ENCODE data around the gene TMEM31.

The TMEM31 gene

GRCh38 chrX:103730796-103731493 lies 20.2 kb downstream of the TMEM31 start:
- H3K9ac ChIP-seq (ENCODE audit: low read depth, low read length, poor library complexity): no peak overlapping the region
- no peak overlapping the region for H3K27ac ChIP-seq (replicated peaks; ENCODE audit: low read length)
- H3K4me1 ChIP-seq (ENCODE audit: control insufficient read depth in 2 of 2, insufficient read depth in 1 of 2, low read depth in 1 of 2, low read length in 2 of 2): peaks cover 0 to 13% of the 10 kb centered on the region in 2 donors
- DNase-seq (ENCODE audit: low spot score): no peak
- H2BK120ac ChIP-seq (ENCODE audit: low read depth, low read length): no peak overlapping the region
- H4K91ac ChIP-seq (ENCODE audit: low read depth, low read length, poor library complexity): no peak overlapping the region
- no peak overlapping the region for H3K23ac ChIP-seq (ENCODE audit: low read depth, low read length, poor library complexity)
- H3K79me1 ChIP-seq (ENCODE audit: low read depth, low read length): no peaks in the 10 kb centered on the region
- H3K14ac ChIP-seq (ENCODE audit: low read length): no peak overlapping the region
- no peak overlapping the region for H3K18ac ChIP-seq (ENCODE audit: low read length)
- no peak overlapping the region for H2BK12ac ChIP-seq (ENCODE audit: low read length)
- H3K9me3 ChIP-seq (replicated peaks in 1 of 2; ENCODE audit: control insufficient read depth in 2 of 2, insufficient read depth in 1 of 2, low read depth in 1 of 2, low read length in 2 of 2): no peaks in the 10 kb centered on the region
- H3K4ac ChIP-seq (ENCODE audit: low read length): no peak overlapping the region
- no peak overlapping the region for H3K4me3 ChIP-seq (ENCODE audit: low read length in 2 of 2)
- H3K27me3 ChIP-seq (ENCODE audit: control insufficient read depth in 3 of 3, insufficient read depth in 3 of 3, low read depth in 1 of 3, low read length in 3 of 3): peaks cover 0 to 64% (median 0%) of the 10 kb centered on the region in 3 experiments
- no CpG with 5 or more reads among the region's 8 CpGs for WGBS, 2 donors (ENCODE audit: extremely low coverage in 2 of 2, insufficient read length in 2 of 2, insufficient replicate concordance in 1 of 2)
- no peak overlapping the region for H2BK15ac ChIP-seq (ENCODE audit: low read length)
- H4K8ac ChIP-seq (ENCODE audit: low read depth, low read length): no peak overlapping the region
- no peak overlapping the region for H3K4me2 ChIP-seq (ENCODE audit: insufficient read depth, low read length, poor library complexity, severe bottlenecking)
- no peaks in the 10 kb centered on the region for H3K36me3 ChIP-seq (replicated peaks in 1 of 2; ENCODE audit: control insufficient read depth in 2 of 2, insufficient read depth in 2 of 2, low read length in 2 of 2)
- H2BK5ac ChIP-seq (ENCODE audit: low read length): no peak overlapping the region
- H2AK5ac ChIP-seq (ENCODE audit: low read depth, low read length): no peak overlapping the region
- no peak overlapping the region for H2AFZ ChIP-seq (ENCODE audit: low read length)

- H2BK120ac ChIP-seq (ENCODE audit: low read depth, low read length): no peak overlapping the region
- no peak overlapping the region for H3K14ac ChIP-seq (ENCODE audit: low read length)
- no peak overlapping the region for H2BK12ac ChIP-seq (ENCODE audit: low read length)
- no peak for DNase-seq (ENCODE audit: low spot score)
- no peak overlapping the region for H4K91ac ChIP-seq (ENCODE audit: low read depth, low read length, poor library complexity)
- H2BK5ac ChIP-seq (ENCODE audit: low read length): no peak overlapping the region
- no peak overlapping the region for H2AFZ ChIP-seq (ENCODE audit: low read length)
- no peaks in the 10 kb centered on the region for H3K9me3 ChIP-seq (replicated peaks in 1 of 2; ENCODE audit: control insufficient read depth in 2 of 2, insufficient read depth in 1 of 2, low read depth in 1 of 2, low read length in 2 of 2)
- peaks cover 0 to 45% (median 0%) of the 10 kb centered on the region in 3 experiments for H3K27me3 ChIP-seq (ENCODE audit: control insufficient read depth in 3 of 3, insufficient read depth in 3 of 3, low read depth in 1 of 3, low read length in 3 of 3)
- H3K23ac ChIP-seq (ENCODE audit: low read depth, low read length, poor library complexity): no peak overlapping the region
- no peaks in the 10 kb centered on the region for H3K79me1 ChIP-seq (ENCODE audit: low read depth, low read length)
- H3K4me1 ChIP-seq (ENCODE audit: control insufficient read depth in 2 of 2, insufficient read depth in 1 of 2, low read depth in 1 of 2, low read length in 2 of 2): peaks cover 0 to 6% of the 10 kb centered on the region in 2 donors
- H3K4me2 ChIP-seq (ENCODE audit: insufficient read depth, low read length, poor library complexity, severe bottlenecking): no peak overlapping the region
- H4K8ac ChIP-seq (ENCODE audit: low read depth, low read length): no peak overlapping the region
- H3K4me3 ChIP-seq (ENCODE audit: low read length in 2 of 2): no peak overlapping the region
- H3K27ac ChIP-seq (replicated peaks; ENCODE audit: low read length): no peak overlapping the region
- no peak overlapping the region for H3K9ac ChIP-seq (ENCODE audit: low read depth, low read length, poor library complexity)
- H3K4ac ChIP-seq (ENCODE audit: low read length): no peak overlapping the region
- WGBS, 2 donors (ENCODE audit: extremely low coverage in 2 of 2, insufficient read length in 2 of 2, insufficient replicate concordance in 1 of 2): no CpG with 5 or more reads among the region's 1 CpG
- H2AK5ac ChIP-seq (ENCODE audit: low read depth, low read length): no peak overlapping the region
- H3K18ac ChIP-seq (ENCODE audit: low read length): no peak overlapping the region
- no peak overlapping the region for H2BK15ac ChIP-seq (ENCODE audit: low read length)
- H3K36me3 ChIP-seq (replicated peaks in 1 of 2; ENCODE audit: control insufficient read depth in 2 of 2, insufficient read depth in 2 of 2, low read length in 2 of 2): no peaks in the 10 kb centered on the region
These were observed 22.3 kb downstream of the TMEM31 start for GRCh38 chrX:103733017-103733416.

GRCh38 chrX:103734125-103734760 lies 23.5 kb downstream of the TMEM31 start:
- no peak overlapping the region for H3K23ac ChIP-seq (ENCODE audit: low read depth, low read length, poor library complexity)
- no peak overlapping the region for H3K4me3 ChIP-seq (ENCODE audit: low read length in 2 of 2)
- WGBS, 2 donors (ENCODE audit: extremely low coverage in 2 of 2, insufficient read length in 2 of 2, insufficient replicate concordance in 1 of 2): no CpG with 5 or more reads among the region's 4 CpGs
- H3K4me1 ChIP-seq (ENCODE audit: control insufficient read depth in 2 of 2, insufficient read depth in 1 of 2, low read depth in 1 of 2, low read length in 2 of 2): peaks cover 0 to 6% of the 10 kb centered on the region in 2 donors
- no peak overlapping the region for H3K4me2 ChIP-seq (ENCODE audit: insufficient read depth, low read length, poor library complexity, severe bottlenecking)
- no peak overlapping the region for H2BK5ac ChIP-seq (ENCODE audit: low read length)
- no peaks in the 10 kb centered on the region for H3K36me3 ChIP-seq (replicated peaks in 1 of 2; ENCODE audit: control insufficient read depth in 2 of 2, insufficient read depth in 2 of 2, low read length in 2 of 2)
- peaks cover 0 to 33% (median 0%) of the 10 kb centered on the region in 3 experiments for H3K27me3 ChIP-seq (ENCODE audit: control insufficient read depth in 3 of 3, insufficient read depth in 3 of 3, low read depth in 1 of 3, low read length in 3 of 3)
- H2AK5ac ChIP-seq (ENCODE audit: low read depth, low read length): no peak overlapping the region
- H2BK120ac ChIP-seq (ENCODE audit: low read depth, low read length): no peak overlapping the region
- no peak overlapping the region for H3K27ac ChIP-seq (replicated peaks; ENCODE audit: low read length)
- no peak overlapping the region for H4K8ac ChIP-seq (ENCODE audit: low read depth, low read length)
- no peak overlapping the region for H2BK12ac ChIP-seq (ENCODE audit: low read length)
- H3K9me3 ChIP-seq (replicated peaks in 1 of 2; ENCODE audit: control insufficient read depth in 2 of 2, insufficient read depth in 1 of 2, low read depth in 1 of 2, low read length in 2 of 2): no peaks in the 10 kb centered on the region
- H2AFZ ChIP-seq (ENCODE audit: low read length): no peak overlapping the region
- no peak for DNase-seq (ENCODE audit: low spot score)
- no peak overlapping the region for H3K4ac ChIP-seq (ENCODE audit: low read length)
- H2BK15ac ChIP-seq (ENCODE audit: low read length): no peak overlapping the region
- H3K79me1 ChIP-seq (ENCODE audit: low read depth, low read length): no peaks in the 10 kb centered on the region
- H3K9ac ChIP-seq (ENCODE audit: low read depth, low read length, poor library complexity): no peak overlapping the region
- no peak overlapping the region for H3K18ac ChIP-seq (ENCODE audit: low read length)
- no peak overlapping the region for H3K14ac ChIP-seq (ENCODE audit: low read length)
- H4K91ac ChIP-seq (ENCODE audit: low read depth, low read length, poor library complexity): no peak overlapping the region

GRCh38 chrX:103737696-103738095 lies 27.0 kb downstream of the TMEM31 start:
- no peak overlapping the region for H2AK5ac ChIP-seq (ENCODE audit: low read depth, low read length)
- no peak overlapping the region for H2BK5ac ChIP-seq (ENCODE audit: low read length)
- no peak overlapping the region for H4K91ac ChIP-seq (ENCODE audit: low read depth, low read length, poor library complexity)
- no peak overlapping the region for H2AFZ ChIP-seq (ENCODE audit: low read length)
- no peak for DNase-seq (ENCODE audit: low spot score)
- H3K14ac ChIP-seq (ENCODE audit: low read length): no peak overlapping the region
- H3K27ac ChIP-seq (replicated peaks; ENCODE audit: low read length): no peak overlapping the region
- H3K4me3 ChIP-seq (ENCODE audit: low read length in 2 of 2): no peak overlapping the region
- no peak overlapping the region for H3K23ac ChIP-seq (ENCODE audit: low read depth, low read length, poor library complexity)
- no peak overlapping the region for H2BK120ac ChIP-seq (ENCODE audit: low read depth, low read length)
- no peaks in the 10 kb centered on the region for H3K9me3 ChIP-seq (replicated peaks in 1 of 2; ENCODE audit: control insufficient read depth in 2 of 2, insufficient read depth in 1 of 2, low read depth in 1 of 2, low read length in 2 of 2)
- no peaks in the 10 kb centered on the region for H3K36me3 ChIP-seq (replicated peaks in 1 of 2; ENCODE audit: control insufficient read depth in 2 of 2, insufficient read depth in 2 of 2, low read length in 2 of 2)
- peaks cover 0 to 4% of the 10 kb centered on the region in 2 donors for H3K4me1 ChIP-seq (ENCODE audit: control insufficient read depth in 2 of 2, insufficient read depth in 1 of 2, low read depth in 1 of 2, low read length in 2 of 2)
- H2BK15ac ChIP-seq (ENCODE audit: low read length): no peak overlapping the region
- no peaks in the 10 kb centered on the region for H3K79me1 ChIP-seq (ENCODE audit: low read depth, low read length)
- no peak overlapping the region for H3K4me2 ChIP-seq (ENCODE audit: insufficient read depth, low read length, poor library complexity, severe bottlenecking)
- no peak overlapping the region for H3K9ac ChIP-seq (ENCODE audit: low read depth, low read length, poor library complexity)
- no peak overlapping the region for H4K8ac ChIP-seq (ENCODE audit: low read depth, low read length)
- H3K27me3 ChIP-seq (ENCODE audit: control insufficient read depth in 3 of 3, insufficient read depth in 3 of 3, low read depth in 1 of 3, low read length in 3 of 3): peaks cover 0 to 9% (median 0%) of the 10 kb centered on the region in 3 experiments
- H3K18ac ChIP-seq (ENCODE audit: low read length): no peak overlapping the region
- H3K4ac ChIP-seq (ENCODE audit: low read length): no peak overlapping the region
- H2BK12ac ChIP-seq (ENCODE audit: low read length): no peak overlapping the region

All from neuronal stem cell (in vitro differentiated cells).